Activated CD8-positive, alpha-beta T cell treated with anti-CD3 and anti-CD28 coated beads for 36 hours (primary cell): ENCODE results near the gene CBY1. TPM values are rescaled to one million over a fixed set of nuclear protein-coding genes. Genes with fewer than 3 reads are reported as not detected.

Source experiments
- ATAC-seq: fragments of 200-7000 bp; cut with Tn5 transposase; one replicate; pipeline ENCODE4 v1.10.0; 2021; ENCODE audit warnings: mild to moderate bottlenecking, moderate library complexity
- CTCF ChIA-PET: fragments of 350-600 bp; sonication (Branson Sonifier 250); formaldehyde crosslinking; loops from one replicate; lab custom pipeline; 2021; ENCODE audit warnings: antibody characterized with exemption; lab: Charles Lee
- POLR2A ChIA-PET: fragments of 350-600 bp; sonication (Branson Sonifier 250); formaldehyde crosslinking; loops from one replicate; lab custom pipeline; 2021; ENCODE audit warnings: antibody characterized with exemption; lab: Charles Lee
- DNase-seq: peaks from one replicate; pipeline ENCODE4 v3.0.0-alpha.2; 2020
- H3K27ac Mint-ChIP-seq: one replicate; pipeline ENCODE4 v1.8.0; 2021; ENCODE audit warnings: mild to moderate bottlenecking, mixed read lengths
- H3K27me3 Mint-ChIP-seq: one replicate; pipeline ENCODE4 v1.8.0; 2021; ENCODE audit warnings: mixed read lengths
- H3K36me3 Mint-ChIP-seq: one replicate; pipeline ENCODE4 v1.8.0; 2021; ENCODE audit warnings: low read depth, mixed read lengths
- H3K4me1 Mint-ChIP-seq: one replicate; pipeline ENCODE4 v1.8.0; 2021; ENCODE audit warnings: low read depth, mixed read lengths
- H3K4me3 Mint-ChIP-seq: one replicate; pipeline ENCODE4 v1.8.0; 2021; ENCODE audit warnings: mild to moderate bottlenecking, moderate library complexity, mixed read lengths
- H3K9me3 Mint-ChIP-seq: one replicate; pipeline ENCODE4 v1.8.0; 2021; ENCODE audit warnings: mixed read lengths
- CTCF ChIP-seq: fragments of 200-600 bp; IDR thresholded peaks from one replicate; pipeline ENCODE4 v1.8.0; 2022; ENCODE audit warnings: antibody characterized with exemption, mild to moderate bottlenecking
- intact Hi-C: fragments of 100-400 bp; cut with micrococcal nuclease; formaldehyde crosslinking; loops from one replicate; pipeline ENCODE4 v1.10.0; 2022
- total RNA-seq, 2 experiments: library from RNA; stranded (reverse); gene quantifications; one replicate each; pipeline ENCODE4 v1.2.3, GENCODE V29; 2021

The CBY1 gene
- total RNA-seq, 2 experiments from 2014 or later, result 15.6 to 15.7 TPM

DNA sequence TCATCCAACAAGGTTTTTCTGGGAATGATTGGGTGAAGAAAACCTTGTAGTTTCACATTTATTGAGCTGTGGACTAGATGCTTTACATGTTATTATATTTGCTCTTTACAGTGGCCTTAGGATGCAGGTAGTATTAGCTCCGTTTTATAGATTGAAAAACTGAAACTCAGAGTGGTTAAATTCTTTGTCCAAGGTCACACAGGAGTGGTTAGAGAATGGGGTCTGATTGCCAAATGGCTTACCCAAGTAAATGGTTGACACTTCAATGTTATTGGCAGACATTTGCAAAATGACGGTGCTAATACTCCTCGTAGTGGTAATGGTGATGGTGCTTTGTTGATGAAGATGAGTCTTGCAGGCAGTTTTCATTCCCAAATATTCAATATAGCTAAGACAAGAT, 51.5 kb downstream of the CBY1 start:
- no peak for TF ChIP-seq CTCF
- H3K27ac Mint-ChIP-seq, result no peak overlapping the region
- H3K9me3 Mint-ChIP-seq, result no peaks in the 10 kb centered on the region
- intact Hi-C loops, result loop anchor here (10.0 kb wide), 1 partner anchor 47 kb away; the partner anchor contains the start of gene SUN2
- H3K36me3 Mint-ChIP-seq, result peaks cover 44% of the 10 kb centered on the region
- ChIA-PET CTCF (interaction anchor here (0.9 to 1.7 kb wide), 6 partner anchors 17 to 58 kb away, joined by 3 to 8 read pairs (median 4); partner anchors contain the start of gene TOMM22), POLR2A (interaction anchor here (1.2 to 41.0 kb wide), 5 partner anchors 9 to 34 kb away, joined by 5 to 905 read pairs (median 9); partner anchors contain the start of genes SUN2 and TOMM22)
- no peaks in the 10 kb centered on the region for H3K27me3 Mint-ChIP-seq
- peak overlapping the region; percentile 88 for H3K4me3 Mint-ChIP-seq
- ATAC-seq, result no peak
- H3K4me1 Mint-ChIP-seq, result peaks cover 57% of the 10 kb centered on the region
- DNase-seq, result no peak

GRCh38 chr22:38709306-38709705, 52.9 kb downstream of the CBY1 start:
- ChIA-PET POLR2A (interaction anchor here (2.6 to 41.0 kb wide), 2 partner anchors 10 to 32 kb away, joined by 7 to 905 read pairs; partner anchors contain the start of gene SUN2), CTCF (interaction anchor here (1.5 kb wide), 1 partner anchor 28 kb away, joined by 6 read pairs; the partner anchor contains the start of gene TOMM22)
- Mint-ChIP-seq H3K27me3 (no peaks in the 10 kb centered on the region), H3K9me3 (no peaks in the 10 kb centered on the region), H3K4me3 (no peak overlapping the region), H3K27ac (no peak overlapping the region), H3K36me3 (peaks cover 44% of the 10 kb centered on the region), H3K4me1 (peaks cover 63% of the 10 kb centered on the region)
- DNase-seq (no peak), ATAC-seq (no peak)
- intact Hi-C loops, result loop anchor here (10.0 kb wide), 1 partner anchor 45 kb away; the partner anchor contains the start of gene SUN2
- TF ChIP-seq CTCF, result no peak

- Mint-ChIP-seq H3K36me3 (peaks cover 44% of the 10 kb centered on the region), H3K4me1 (peaks cover 57% of the 10 kb centered on the region), H3K4me3 (no peak overlapping the region), H3K9me3 (no peaks in the 10 kb centered on the region), H3K27me3 (no peaks in the 10 kb centered on the region), H3K27ac (no peak overlapping the region)
- ChIA-PET CTCF (interaction anchor here (1.5 kb wide), 1 partner anchor 29 kb away, joined by 6 read pairs; the partner anchor contains the start of gene TOMM22), POLR2A (interaction anchor here (41.0 kb wide), 1 partner anchor 31 kb away, joined by 905 read pairs; the partner anchor contains the start of gene SUN2)
- no peak for TF ChIP-seq CTCF
- ATAC-seq (no peak), DNase-seq (no peak)
- intact Hi-C loops, result no loop called here
Observed at GRCh38 chr22:38710351-38710750, 53.9 kb downstream of the CBY1 start.

GRCh38 chr22:38710866-38711265, 54.4 kb downstream of the CBY1 start:
- no peak for DNase-seq
- CTCF ChIA-PET, result interaction anchor here (2.0 kb wide), 1 partner anchor 14 kb away, joined by 7 read pairs; no protein-coding TSS in a partner anchor
- Mint-ChIP-seq H3K27ac (no peak overlapping the region), H3K4me1 (peaks cover 57% of the 10 kb centered on the region), H3K36me3 (peaks cover 44% of the 10 kb centered on the region), H3K4me3 (no peak overlapping the region), H3K27me3 (no peaks in the 10 kb centered on the region), H3K9me3 (no peaks in the 10 kb centered on the region)
- intact Hi-C loops, result no loop called here
- ATAC-seq, result no peak
- POLR2A ChIA-PET, result interaction anchor here (41.0 kb wide), 1 partner anchor 31 kb away, joined by 905 read pairs; the partner anchor contains the start of gene SUN2
- no peak for TF ChIP-seq CTCF
